ENCODE data around the gene NDN. TPM values are rescaled to one million over a fixed set of nuclear protein-coding genes. Genes with fewer than 3 reads are reported as not detected.

NDN gene
- 83.2 and 109 TPM in 2 replicates for total RNA-seq

DNA sequence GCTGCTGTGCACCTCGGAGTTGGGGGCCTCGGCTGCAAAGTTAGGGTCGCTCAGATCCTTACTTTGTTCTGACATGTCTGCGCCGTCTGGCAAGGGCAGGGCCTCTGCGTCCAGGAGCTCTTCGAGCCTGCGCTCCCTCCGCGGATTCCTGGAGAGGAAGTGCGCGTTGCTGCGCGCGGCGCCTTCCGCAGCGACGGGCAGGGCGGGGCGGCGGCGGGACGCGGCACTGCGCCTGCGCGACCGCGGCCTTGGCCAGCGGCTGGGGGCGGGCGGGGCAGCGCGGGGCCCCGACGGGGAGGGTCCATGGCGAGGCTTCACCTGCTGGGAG, at the start of gene NDN:
Gene NDN (minus strand): TSS at position 163 of the 328 bp plus-strand sequence. CDS start 88 bp downstream, at position 75.

DNA sequence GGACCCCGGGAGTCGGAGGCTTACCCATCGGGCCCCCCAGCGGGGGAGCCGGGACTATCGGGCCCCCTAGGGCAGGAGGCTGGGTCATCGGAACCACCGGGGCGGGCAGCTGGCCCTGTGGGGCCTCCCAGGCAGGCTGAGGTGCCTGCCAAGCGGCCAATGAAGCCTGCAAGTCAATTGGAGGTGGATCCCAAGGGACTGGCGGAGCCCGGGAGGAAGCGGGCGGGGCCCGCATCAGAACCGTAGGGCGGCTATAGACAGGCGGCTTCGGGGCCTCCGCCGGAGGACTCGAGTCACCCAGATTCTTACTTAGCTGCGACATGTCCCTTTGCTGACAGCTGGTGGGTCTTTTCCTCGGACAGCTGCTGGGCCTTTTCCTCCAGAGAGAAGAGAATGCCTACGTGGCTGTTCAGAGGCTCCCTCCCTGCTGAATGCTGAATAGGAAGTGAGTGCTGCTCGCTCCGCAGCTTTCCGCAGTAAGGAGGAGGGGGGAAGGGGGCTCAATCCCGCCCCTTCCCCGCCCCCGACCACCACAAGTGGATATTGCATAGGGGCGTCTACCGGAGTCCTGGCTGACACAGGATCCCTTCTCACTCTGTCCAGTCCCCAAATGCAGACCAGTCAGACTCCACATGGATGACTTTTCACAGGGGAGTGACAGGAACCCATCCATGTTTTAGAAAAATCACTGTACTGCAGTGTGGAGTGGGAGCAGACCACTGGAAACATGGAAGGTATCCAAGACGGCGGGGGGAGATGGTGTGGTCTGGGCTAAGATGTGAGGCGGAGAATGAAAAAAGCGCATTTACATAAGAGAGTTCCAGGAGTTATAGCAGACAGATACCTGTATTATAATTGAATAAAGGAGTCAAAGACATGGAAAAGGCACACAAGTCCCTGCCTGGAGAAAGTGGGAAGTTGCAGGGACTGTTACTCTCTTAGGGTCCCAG, 39.4 kb downstream of the NDN start, which contains the start of gene MAGEL2:
Gene MAGEL2 (minus strand): TSS at position 447 of the 950 bp plus-strand sequence. CDS start 125 bp downstream, at position 322.

Other genes starting within 250 kb of the NDN start
- not detected in 2 replicates for gene GOLGA6L2, start 240.1 kb downstream of the NDN start, total RNA-seq
- 0.16 TPM in 1 of 2 replicates, not detected in the other for gene MKRN3, start 121.6 kb downstream of the NDN start, total RNA-seq
- gene MAGEL2, start 39.4 kb downstream of the NDN start, total RNA-seq, result 0.36 TPM in 1 of 2 replicates, not detected in the other

Data from cardiac atrium fibroblast (primary cell).